HG02588 (cell line): ENCODE results near the gene UBE2F.
"Not testable (repeated sequence)": the region's sequence is repeated elsewhere in the genome, so short reads cannot be mapped to it uniquely, and the experiment has no call there.

ENCODE experiments used
- ATAC-seq: cut with Tn5 transposase; IDR thresholded peaks from one replicate; pipeline ENCODE4 v1.9.1; 2021; ENCODE audit warnings: mild to moderate bottlenecking, moderate library complexity; ENCODE audit not compliant: unreplicated experiment

UBE2F gene

DNA sequence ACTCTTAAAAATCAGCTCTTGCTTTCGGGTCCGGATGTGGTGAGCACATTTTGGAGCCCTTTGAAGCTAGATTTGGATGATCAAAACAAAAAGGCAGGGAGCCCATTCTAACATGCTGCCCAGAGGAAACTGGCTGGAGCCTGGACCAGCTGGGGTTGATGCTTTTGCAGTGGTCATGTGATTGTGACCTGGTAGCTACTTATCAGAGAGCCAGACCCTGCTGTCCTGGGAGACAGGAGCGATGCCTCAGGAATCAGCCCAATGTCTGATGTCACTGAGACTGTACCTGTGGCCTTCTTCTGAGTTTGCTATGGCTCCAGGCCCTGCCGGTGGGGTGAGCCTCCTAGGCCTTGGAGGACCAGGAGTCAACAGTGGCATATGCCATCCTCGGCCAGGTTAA is 75.3 kb downstream of the UBE2F start:
- ATAC-seq: no peak

DNA sequence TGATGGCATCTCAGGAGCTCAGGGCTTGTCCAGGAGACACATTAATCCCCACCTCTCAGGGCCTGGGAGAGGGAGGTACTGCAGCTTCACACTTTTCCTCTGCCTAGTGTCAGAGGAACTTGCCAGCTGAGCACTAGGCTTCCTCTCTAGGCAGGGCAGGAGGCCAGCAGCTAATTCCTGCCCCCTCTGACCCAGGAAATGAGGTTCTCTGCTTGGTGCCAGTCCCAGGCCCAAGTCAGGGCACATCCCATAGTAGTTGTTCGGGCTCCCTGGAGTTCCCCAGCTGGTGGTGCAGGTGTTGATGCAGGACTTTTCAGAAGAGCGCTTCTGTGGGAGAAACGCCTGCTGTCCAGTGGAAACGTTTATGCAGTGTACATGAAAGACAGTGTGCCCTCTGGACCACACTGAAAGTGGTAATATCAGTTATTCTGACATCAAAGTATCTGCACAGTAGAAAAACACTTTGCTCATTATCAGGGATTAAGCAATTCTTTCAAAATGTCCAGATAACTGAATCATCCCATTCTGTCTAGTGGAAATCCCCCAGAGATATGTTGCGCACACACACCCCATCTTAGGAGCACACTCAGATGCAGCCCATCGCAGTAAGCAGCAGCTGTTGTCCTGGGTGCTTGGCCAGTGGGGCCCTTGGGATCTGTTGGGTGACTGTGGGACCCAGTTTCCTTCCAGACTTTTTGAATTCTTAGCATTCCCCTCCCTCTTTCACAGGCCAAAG is 76.2 kb downstream of the UBE2F start:
- no peak for ATAC-seq

DNA sequence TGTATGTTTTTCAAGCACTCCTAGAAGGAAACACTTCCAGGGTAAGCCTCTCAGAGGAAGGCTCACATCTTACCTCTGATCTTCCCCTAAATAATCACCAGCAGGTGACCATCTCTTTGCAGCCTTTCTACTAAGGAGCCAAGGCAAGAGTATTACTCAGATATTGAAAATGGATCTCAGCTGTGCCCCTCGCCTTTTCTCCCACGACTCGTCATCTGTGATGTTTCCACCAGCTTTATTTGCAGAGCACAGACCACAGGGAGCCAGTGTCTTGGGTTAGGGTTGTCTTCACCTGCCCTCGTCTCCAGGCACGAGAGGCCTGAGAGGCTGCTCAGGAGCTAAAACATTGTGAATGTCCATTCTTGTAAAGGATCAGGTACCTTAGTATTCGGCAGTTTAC is 77.0 kb downstream of the UBE2F start:
- no peak for ATAC-seq

GRCh38 chr2:238045575-238045974 is 78.8 kb downstream of the UBE2F start:
- no peak for ATAC-seq

DNA sequence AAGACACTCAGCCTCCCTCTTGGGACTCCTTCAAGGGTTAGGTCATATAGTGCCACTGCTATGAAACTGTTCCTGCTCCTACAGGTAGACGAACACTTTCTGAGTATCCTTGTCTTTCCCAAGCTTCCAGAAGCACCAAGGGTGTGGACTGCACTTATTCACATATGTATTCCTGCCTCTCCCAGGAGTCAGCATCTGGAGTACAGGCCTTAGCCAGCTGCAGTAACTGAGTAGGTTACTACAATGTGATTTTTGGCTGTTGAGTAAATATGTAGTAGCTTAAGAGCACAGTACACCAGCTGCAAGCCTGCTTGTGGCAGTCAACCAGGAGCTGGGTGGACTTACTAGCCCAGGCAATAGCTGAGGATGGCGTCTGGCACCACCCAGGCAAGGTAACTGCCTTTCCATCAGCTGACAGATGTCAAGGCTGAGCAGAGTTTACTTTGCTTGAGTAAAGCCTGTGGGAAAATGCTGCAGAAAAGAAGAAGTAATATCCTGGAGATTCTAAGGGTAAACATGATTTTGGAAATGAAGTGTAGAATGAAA is 80.0 kb downstream of the UBE2F start:
- no peak for ATAC-seq

GRCh38 chr2:238053191-238053776 is 86.5 kb downstream of the UBE2F start:
- no peak for ATAC-seq

GRCh38 chr2:238055841-238056240 is 89.0 kb downstream of the UBE2F start:
- no peak for ATAC-seq

DNA sequence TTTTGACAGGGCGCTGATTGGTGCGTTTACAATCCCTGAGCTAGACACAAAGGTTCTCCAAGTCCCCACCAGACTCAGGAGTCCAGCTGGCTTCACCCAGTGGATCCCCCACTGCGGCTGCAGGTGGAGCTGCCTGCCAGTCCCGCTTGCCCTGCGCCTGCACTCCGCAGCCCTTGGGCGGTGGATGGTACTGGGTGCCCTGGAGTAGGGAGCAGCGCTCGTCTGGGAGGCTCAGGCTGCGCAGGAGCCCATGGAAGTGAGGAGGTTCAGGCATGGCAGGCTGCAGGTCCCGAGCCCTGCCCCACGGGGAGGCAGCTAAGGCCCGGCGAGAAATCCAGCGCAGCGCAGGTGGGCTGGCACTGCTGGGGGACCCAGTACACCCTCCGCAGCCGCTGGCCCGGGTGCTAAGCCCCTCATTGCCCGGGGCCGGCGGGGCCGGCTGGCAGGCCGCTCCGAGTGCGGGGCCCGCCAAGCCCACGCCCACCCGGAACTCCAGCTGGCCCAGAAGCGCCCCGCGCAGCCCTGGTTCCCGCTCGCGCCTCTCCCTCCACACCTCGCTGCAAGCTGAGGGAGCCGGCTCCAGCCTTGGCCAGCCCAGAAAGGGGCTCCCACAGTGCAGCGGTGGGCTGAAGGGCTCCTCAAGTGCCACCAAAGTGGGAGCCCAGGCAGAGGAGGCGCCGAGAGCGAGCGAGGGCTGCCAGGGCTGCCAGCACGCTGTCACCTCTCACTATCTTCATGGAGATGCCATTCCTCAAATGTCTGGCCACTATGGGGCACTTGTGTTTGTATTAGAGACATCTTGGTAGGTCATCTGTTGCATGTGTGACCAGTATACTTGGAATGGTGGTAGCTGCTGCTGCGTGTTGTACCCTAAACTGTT is 91.1 kb downstream of the UBE2F start:
- not testable (repeated sequence) for ATAC-seq

GRCh38 chr2:238059505-238059904 is 92.7 kb downstream of the UBE2F start:
- no peak for ATAC-seq

DNA sequence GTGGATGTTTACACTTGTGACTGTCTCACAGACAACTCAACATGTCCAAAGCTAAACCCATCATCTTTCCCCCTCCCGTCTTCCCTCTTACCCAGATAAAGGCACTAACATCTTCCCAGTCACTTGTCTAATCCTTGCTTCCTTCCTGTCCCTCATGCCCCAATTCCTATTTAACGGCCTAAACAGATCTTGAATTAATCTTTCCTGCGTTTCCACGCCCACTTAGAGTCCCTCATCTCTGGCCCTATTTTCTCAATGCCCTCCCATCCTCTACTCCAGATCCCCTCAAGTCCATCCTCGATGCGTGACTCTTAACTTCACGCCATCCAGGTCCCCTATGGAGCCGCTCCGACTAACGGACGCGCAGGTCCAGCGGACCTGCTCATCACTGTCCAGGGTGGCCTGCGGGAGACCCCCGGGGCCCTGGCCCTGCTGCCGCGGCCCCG is 93.3 kb downstream of the UBE2F start:
- ATAC-seq: no peak

GRCh38 chr2:238060542-238061314 is 93.9 kb downstream of the UBE2F start, which contains the start of gene SCLY:
Gene SCLY, plus strand, starts transcription at chr2:238061001. Its CDS starts 54 bp downstream, at chr2:238061055.
- peak; percentile 95 for ATAC-seq

DNA sequence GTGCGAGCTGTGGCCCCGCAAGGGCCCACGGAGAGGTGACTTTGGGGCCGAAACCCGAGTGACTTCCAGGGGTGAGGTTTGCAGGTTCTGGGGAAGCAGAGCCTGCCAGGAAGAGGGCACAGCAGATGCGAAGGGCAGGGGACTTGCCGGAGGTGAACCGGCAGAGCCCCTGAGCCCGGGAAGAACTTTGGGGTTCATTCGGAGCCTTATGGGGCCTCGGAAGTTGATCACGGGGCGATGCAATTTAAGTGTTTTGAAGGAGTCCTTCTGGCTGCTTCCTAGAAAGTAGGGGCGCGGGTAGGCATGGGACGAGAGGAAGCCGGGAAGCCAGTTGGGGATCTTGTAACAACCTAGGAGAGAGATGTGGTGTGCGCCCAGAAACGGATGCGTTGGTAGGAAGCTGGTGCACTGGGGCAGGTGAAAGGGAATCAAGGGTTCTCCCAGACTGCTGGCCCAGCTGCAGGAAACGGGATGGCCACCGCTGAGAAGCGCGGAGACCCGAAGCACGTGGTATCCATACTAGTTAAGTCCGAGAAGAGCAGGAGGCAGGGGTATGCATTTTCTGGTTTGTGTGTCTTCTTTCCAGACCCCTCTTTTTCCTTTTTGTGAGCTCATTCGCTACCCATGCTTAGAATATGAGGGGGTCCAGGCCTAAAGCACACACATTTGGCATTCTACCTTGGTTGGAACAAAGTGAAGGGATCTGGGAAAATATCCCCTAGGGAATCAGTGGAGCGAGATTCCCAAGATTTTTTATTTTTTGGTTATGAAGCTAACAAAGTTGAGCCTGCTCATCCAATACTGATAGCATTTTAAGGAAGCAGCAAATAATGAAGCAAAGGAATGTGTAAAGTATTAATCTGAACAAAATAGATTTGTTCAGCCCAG is 94.7 kb downstream of the UBE2F start:
- peak; percentile 9 for ATAC-seq

DNA sequence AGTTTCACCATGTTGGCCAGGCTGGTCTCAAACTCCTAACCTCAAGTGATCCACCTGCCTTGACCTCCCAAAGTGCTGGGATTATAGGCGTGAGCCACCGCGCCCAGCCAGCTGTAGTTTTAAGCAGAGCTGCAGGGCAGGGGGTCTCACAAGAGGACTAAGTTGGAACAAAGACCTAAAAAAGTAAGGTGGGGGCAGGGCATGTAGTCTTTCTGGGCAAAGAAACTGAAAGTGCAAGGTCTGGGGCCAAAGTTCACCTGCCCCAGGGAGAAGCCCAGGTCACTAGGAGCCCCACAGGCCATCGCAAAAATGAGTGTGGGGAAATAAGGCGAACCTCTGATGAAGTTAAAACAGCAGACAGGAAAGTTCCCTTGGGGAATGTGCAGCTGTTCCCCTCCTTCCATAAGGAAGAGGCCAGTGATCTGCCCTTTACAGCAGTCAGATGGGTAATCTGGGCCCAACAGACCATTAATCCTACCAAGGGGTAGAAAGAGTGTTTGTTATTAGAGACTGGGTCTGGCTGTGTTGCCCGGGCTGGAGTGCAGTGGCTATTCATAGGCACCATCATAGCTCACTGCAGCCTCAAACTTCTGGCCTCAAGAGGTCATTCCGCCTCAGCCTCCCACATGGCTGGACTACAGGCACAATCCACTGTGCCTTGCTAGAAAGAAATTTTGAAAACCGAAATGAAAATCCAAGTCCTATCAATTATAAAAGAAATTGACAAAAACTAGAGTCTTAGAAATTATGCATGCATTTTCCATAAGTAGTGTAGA is 96.8 kb downstream of the UBE2F start:
- ATAC-seq: no peak

DNA sequence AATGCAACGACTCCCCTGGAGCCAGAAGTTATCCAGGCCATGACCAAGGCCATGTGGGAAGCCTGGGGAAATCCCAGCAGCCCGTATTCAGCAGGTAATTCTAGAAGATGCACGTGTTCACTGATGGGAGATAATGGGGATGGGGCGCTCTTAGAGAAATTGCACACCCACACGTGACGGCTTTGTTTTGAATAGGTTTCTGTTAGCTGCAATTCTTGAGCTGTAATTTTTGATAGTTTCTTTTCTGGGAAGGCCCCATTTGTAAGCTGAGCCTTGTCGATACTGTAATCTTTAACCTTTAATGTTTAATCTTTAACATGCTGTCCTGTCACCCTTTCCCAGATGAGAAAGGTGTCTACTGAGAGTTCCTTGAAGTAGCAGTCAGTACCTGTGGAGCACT is 97.6 kb downstream of the UBE2F start:
- no peak for ATAC-seq

- ATAC-seq: no peak
Observed at GRCh38 chr2:238065071-238065846, 98.4 kb downstream of the UBE2F start.

- ATAC-seq: no peak
Observed at GRCh38 chr2:238066218-238066617, 99.4 kb downstream of the UBE2F start.

DNA sequence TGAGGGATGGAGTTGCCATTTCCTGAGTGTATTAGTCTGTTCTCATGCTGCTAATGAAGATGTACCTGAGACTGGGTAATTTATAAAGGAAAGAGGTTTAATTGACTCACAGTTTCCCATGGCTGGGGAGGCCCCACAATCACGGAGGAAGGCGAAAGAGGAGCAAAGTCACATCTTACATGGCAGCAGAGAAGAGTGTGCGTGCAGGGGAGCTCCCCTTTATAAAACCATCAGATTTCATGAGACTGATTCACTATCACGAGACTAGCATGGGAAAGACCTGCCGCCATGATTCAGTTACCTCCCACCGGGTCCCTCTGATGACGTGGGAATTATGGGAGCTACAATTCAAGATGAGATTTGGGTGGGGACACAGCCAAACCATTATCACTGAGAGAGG is 99.9 kb downstream of the UBE2F start:
- ATAC-seq: not testable (repeated sequence)

GRCh38 chr2:238067939-238068338 is 101.1 kb downstream of the UBE2F start:
- ATAC-seq: no peak
